HL-60 (cell line): ENCODE measurements around the gene SMIM7.

Experiments
- CTCF ChIP-seq: IDR thresholded peaks from one replicate; pipeline ENCODE4 v1.5.1; 2011; ENCODE audit warnings: low read length, control low read depth, inconsistent platforms; ENCODE audit not compliant: insufficient read depth
- POLR2AphosphoS5 ChIP-seq: IDR thresholded peaks from 2 replicates; pipeline ENCODE4 v1.6.1; 2012; ENCODE audit warnings: low read depth
- TF ChIP-seq, protein P1 (sequence below): IDR thresholded peaks from 2 replicates; pipeline ENCODE4 v1.6.1; 2012; ENCODE audit warnings: low read depth; ENCODE audit not compliant: insufficient replicate concordance

GRCh38 chr19:16703677-16704076, 43.7 kb upstream of the SMIM7 start:
- TF ChIP-seq CTCF (no peak), POLR2AphosphoS5 (no peak)
- TF ChIP-seq, protein P1, sequence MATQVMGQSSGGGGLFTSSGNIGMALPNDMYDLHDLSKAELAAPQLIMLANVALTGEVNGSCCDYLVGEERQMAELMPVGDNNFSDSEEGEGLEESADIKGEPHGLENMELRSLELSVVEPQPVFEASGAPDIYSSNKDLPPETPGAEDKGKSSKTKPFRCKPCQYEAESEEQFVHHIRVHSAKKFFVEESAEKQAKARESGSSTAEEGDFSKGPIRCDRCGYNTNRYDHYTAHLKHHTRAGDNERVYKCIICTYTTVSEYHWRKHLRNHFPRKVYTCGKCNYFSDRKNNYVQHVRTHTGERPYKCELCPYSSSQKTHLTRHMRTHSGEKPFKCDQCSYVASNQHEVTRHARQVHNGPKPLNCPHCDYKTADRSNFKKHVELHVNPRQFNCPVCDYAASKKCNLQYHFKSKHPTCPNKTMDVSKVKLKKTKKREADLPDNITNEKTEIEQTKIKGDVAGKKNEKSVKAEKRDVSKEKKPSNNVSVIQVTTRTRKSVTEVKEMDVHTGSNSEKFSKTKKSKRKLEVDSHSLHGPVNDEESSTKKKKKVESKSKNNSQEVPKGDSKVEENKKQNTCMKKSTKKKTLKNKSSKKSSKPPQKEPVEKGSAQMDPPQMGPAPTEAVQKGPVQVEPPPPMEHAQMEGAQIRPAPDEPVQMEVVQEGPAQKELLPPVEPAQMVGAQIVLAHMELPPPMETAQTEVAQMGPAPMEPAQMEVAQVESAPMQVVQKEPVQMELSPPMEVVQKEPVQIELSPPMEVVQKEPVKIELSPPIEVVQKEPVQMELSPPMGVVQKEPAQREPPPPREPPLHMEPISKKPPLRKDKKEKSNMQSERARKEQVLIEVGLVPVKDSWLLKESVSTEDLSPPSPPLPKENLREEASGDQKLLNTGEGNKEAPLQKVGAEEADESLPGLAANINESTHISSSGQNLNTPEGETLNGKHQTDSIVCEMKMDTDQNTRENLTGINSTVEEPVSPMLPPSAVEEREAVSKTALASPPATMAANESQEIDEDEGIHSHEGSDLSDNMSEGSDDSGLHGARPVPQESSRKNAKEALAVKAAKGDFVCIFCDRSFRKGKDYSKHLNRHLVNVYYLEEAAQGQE, result no peak
